Hematopoietic multipotent progenitor cell treated with erythropoietin and hydrocortisone succinate and interleukin-3 and kit ligand, for 8 days (in vitro differentiated cells): ENCODE results near the gene L3MBTL2.

Experiments used
- DNase-seq: peaks from one replicate; pipeline ENCODE4 v3.0.0-alpha.2; 2015

Gene L3MBTL2

DNA sequence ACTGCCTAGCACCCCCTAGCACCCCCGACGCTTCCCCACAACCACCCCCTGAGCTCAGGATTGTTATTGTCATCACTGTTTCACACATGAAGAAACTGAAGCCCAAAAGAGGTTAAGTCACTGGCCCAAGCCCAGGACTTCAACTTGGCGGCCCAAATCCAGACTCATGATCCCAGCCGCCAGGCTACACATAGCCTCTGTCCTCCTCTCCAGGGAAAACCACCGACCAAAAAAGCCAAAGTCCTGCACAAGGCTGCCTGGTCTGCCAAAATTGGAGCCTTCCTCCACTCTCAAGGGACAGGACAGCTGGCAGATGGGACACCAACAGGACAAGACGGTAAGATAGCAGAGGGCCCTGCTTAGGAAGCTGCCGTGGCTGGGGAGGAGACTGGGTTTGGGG lies 10.8 kb downstream of the L3MBTL2 start:
- no peak for DNase-seq

DNA sequence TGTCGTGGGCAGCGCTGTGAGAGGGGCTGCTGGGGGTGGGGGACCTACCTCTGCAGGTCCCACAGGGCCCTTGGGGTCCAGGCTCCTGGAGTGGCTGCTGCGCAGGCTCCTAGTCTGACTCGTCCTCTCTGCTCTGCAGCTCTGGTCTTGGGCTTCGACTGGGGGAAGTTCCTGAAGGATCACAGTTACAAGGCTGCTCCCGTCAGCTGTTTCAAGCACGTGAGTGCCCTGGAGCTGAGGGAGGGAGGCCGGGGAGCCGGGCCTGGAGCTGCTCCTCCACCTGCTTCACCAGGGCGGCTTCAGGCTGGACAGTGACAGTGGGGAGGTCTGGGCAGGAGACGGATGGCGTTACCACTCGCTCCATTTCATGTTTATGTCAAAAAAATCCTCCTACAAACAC lies 11.9 kb downstream of the L3MBTL2 start:
- no peak for DNase-seq

DNA sequence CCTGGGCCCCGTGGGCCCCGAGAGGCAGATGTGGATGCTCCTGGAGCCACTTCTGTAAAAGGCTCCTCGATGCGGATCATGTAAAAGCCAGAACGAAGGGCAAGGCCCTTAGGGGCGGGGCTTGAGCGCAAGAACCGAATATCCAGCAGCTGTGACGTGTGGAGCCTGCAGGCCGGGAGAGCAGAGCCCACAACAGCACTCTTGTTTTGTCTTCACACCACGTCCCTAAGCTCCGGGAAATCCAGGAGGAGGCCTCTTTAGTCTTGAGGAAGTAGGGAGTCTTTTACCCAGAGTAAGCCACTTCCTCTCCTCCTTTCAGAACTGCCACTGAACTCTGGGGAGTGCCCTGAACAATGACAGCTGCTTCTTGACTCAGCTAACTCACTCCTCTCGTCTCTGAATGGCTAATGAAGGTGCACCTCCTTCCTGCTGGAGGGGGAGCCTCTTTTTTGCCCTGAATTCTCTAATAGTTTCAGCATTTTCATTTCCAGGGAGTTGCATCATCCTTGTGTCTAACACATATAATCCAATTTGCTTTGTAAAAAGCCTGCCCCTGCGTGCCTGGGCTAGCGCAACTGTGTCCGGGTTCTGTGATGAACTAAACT lies 12.5 kb downstream of the L3MBTL2 start:
- DNase-seq = peak; percentile 41

DNA sequence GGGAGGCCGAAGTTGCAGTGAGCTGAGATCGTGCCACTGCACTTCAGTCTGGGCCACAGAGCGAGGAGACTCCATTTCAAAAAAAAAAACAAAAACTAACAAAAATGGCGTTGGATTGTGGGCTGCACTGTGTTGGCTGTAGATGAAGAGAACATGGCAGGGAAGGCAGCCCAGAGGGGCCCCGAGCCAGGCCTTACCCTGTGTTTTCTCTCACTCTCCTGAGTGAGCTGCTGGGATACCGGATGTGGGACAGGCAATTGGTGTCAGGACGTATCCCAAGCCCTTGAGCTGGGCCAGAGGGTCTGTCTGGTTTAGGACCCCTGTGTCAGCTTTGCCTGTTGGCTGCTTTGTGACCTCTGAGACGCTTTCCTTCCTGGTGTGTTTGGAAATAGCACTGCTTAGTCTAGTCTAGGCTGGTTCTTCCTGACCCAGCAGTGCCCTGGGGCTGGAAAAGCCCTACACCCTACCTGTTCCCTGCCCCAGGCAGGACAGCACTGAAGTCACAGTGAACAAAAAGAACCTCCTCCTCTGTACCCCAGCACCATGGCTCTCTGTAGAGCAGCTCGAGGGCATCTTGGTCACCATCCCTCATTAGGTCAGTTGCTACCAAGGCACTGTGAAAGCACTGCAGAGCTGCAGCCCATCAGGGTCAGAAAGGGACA lies 17.9 kb downstream of the L3MBTL2 start:
- DNase-seq = no peak

DNA sequence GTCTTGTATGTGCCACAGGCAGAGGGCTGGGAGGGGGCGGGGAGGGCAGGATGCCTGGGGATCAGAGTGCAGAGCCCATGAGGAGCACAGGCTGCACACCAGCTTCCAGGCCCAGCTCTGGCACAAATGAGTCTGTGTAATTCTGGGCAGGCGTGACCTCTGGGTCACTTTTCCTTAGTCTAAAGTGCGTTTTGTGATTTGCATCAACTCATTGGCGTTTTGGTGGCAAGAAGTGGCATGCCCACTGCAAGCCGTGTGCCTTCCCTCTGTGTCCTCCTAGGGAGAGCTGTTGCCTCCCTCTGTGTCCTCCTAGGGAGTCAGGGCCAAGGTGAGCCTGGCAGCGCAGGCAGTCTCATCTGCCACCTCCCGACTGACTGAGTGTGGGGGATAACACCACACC lies 18.4 kb downstream of the L3MBTL2 start:
- DNase-seq = no peak

DNA sequence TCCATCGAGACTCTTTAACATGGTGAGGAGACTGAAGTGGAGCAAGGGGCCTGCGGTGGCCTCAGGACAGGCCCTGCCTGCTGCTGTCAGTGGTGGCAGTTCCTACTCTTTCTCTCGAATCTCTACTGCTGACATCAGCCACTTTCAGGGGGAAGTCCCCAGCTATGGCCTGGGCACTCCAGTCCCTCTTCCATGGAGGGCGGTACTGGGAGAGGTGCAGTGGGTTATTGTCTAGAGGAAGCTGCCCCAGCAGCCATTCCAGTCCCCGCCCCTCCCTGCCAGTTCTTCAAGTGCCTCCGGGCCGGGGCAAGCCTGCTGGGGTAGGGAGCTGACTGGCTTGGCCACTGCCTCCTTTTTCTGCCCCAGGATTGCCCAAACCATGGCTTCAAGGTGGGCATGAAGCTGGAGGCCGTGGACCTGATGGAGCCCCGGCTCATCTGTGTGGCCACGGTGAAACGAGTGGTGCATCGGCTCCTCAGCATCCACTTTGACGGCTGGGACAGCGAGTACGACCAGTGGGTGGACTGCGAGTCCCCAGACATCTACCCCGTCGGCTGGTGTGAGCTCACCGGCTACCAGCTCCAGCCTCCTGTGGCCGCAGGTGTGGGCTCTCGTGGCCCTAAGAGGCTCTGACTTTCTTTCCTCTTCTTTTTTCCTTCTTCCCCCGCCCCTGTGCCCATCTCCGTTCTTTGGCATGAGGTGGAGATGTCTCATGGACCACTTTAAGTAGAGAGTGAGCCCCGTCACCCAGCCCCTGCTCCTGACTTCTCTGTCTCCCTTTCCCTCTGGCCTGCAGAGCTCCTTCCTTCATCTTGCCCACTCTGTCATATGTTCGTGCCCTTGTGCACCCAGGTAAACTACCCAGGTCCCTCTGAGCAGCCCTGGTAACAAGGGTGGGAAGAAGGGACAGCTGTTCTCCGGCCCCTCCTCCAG lies 21.9 kb downstream of the L3MBTL2 start:
- DNase-seq = no peak

DNA sequence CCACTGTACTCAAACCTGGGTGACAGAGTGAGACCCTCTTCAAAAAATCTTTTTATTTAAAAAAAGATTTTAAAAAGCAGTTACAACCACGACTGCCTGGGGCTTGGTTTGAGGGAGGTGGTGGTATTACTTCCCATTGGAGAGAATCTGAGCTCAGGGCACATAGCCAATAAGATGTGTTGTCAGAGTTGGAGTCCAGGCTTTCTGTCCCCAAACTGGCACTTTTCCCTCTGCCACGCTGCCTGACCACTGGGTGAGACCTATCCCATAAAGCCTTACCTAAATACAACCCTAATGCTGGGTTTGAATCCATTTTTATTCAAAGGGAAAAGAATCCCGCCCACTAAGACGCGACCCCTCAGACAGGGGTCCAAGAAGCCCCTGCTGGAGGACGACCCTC lies 24.1 kb downstream of the L3MBTL2 start:
- no peak for DNase-seq

DNA sequence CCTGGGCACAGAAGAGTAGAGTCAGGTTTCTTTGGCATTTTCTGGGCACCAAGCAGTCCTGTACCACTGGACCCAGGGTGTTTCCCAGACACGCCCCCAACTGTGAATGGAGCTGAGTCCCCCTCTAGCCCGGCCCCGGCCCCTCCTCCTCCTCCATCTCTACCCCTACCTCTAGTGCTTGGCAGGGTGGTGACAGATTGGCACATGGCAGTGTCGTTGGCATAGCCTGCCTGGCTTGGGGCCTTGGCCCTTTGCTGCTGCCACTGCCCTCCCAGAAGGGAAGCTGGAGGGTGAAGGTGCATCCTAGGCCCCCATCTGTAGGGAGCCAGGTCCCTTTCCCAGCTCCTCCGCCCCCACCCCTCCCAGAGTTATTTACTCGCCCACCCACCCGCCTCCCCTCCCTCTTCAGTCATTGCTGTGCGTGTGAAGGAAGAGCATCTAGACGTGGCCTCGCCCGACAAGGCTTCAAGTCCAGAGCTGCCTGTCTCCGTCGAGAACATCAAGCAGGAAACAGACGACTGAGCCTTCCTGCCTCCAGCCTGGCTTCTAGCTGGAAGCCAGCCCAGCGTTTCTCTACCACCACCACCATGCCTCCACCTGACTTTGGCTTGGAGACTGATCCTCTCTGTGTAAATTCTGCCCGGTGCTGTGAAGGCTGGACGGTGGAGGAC lies 24.8 kb downstream of the L3MBTL2 start:
- DNase-seq = no peak

DNA sequence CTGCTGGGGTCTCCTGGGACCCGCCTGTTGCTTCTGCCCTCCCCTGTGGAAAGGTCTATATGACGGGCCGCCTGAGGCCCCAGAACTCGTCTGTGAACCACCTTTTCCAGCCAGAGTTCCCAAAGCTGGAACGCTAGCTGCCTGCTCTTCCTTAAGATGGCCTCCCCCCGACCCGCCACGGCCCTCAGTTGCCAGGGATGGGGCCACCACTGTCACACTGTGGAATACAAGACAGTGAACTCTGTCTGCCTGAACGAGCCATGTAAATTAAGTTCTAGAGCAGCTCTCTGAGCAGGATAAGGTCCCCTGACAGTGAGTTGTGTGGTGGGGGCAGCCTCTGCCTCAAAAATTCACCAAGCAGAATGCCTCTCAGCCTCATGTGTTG lies 25.3 kb downstream of the L3MBTL2 start:
- no peak for DNase-seq

DNA sequence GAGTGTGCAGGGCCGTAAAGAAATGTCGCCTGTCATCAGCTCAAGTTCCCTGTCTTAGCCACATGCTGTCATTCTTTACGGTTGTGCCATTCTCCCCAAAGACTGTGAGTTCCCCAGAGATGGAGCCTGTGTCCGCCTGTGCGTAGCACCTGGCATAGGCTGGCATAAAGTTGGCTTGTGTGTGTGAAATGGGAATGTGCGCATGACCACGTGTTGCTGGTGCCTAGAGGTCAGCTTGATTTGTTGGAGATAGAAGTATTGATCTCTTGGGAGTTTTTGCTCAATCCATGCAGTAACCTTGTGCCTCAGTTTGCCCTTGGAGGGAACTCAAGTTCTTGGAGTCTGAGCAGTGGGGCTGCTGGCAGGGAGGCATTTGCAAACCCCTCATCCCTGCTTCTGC lies 26.3 kb downstream of the L3MBTL2 start:
- no peak for DNase-seq

DNA sequence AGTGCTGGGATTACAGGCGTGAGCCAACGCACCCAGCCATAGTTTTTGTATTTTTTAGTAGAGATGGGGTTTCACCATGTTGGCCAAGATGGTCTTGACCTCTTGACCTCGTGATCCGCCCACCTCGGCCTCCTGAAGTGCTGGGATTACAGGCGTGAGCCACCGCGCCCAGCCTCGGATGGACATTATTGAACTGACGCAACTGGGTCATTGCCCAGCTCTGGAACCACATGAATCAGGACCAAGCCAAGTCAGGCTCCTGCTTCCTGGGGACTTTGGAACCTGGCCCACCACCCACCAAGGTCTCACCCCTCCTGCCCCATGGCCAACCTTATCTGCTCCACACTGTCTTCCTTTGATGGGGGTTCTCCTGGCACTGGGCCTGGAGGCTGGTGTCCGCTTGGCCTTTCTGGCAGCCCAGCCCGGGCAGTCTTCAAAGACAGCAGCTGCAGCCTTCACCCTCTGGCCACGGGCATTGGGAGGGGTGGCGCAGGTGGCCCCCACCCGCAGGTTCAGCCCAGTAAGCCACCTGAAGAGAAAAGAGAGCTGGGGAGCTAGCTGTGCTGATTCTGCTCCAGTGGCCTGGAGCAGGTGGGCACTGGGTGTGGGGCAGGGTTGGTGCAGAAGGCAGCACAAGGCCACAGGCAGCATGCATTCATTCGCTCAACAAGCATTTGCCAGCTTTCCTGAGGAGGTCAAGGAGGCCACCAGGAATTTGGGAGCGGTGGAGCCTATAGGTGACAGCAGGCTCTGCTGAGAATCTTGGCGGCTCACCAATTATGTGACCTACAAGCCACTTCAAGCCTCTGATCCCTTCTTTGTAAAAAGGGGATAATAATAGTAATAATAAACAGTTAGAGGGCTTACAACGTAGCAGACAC lies 29.9 kb downstream of the L3MBTL2 start:
- no peak for DNase-seq

DNA sequence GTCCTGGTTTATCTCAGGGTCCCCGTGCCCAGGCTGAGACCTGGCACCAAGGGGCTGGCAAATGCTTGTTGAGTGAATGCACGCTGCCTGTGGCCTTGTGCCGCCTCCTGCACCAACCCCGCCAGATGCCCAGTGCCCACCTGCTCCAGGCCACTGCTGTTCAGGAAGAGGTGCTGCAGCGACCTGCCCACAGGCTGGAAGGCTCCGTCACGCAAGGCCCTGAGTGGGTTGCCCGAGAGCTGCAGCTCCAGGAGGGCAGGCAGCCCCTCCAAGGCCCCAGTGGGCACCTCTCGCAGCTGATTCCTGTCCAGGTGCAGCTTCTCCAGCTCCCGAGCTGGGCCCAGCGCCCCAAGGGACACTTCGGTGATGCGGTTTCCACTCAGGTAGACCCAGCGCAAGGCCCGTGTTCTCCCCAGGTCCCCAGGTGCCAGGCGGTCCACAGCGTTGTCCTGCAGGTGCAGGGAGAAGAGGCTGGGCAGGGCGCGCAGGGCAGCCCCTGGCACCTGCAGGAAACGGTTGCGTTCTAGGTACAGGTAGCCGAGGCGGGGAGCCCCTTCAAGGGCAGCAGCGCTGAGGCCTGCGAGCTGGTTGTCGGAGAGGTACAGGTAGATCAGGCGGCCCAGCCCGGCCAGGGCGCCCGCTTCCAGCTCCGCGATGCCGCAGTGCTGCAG lies 32.1 kb downstream of the L3MBTL2 start:
- DNase-seq = no peak

DNA sequence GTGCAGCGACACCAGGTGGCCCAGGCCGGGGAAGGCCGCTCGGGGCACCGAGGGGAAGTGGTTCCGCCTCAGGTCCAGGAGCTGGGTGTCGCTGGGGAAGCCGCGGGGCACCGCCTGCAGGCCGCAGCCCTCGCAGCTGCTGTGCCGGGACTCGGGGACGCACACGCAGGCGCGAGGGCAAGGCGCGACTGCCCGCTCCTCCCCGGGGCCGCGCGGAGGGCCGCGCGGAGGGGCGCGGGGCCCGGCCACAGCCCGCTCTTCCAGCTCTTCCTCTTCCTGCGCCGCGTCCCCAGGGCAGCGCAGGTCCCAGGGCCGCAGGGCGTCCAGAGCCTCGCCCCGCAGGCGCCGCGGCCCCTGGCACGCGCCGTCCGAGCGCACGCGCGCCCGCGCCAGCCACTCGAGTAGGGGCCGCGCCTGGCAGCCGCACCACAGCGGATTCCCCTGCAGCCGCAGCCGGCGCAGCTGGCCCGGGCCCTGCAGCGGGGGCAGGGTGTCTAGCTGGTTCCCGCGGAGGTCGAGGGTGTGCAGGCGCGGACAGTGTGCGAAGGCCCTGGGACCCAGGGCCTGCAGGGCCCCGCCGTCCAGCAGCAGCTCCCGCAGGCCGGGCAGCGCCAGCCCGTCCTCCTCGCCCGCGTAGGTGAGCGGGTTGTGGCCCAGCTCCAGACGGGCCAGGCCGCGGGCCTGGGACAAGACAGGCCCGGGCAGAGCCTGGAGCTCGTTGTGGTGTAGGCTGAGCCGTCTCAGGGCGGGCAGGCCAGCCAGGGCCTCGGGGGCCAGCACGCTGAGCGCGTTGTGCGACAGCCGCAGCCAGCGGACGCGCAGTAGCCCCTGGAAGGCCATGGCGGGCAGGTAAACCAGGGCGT lies 32.8 kb downstream of the L3MBTL2 start:
- peak; percentile 71 for DNase-seq

DNA sequence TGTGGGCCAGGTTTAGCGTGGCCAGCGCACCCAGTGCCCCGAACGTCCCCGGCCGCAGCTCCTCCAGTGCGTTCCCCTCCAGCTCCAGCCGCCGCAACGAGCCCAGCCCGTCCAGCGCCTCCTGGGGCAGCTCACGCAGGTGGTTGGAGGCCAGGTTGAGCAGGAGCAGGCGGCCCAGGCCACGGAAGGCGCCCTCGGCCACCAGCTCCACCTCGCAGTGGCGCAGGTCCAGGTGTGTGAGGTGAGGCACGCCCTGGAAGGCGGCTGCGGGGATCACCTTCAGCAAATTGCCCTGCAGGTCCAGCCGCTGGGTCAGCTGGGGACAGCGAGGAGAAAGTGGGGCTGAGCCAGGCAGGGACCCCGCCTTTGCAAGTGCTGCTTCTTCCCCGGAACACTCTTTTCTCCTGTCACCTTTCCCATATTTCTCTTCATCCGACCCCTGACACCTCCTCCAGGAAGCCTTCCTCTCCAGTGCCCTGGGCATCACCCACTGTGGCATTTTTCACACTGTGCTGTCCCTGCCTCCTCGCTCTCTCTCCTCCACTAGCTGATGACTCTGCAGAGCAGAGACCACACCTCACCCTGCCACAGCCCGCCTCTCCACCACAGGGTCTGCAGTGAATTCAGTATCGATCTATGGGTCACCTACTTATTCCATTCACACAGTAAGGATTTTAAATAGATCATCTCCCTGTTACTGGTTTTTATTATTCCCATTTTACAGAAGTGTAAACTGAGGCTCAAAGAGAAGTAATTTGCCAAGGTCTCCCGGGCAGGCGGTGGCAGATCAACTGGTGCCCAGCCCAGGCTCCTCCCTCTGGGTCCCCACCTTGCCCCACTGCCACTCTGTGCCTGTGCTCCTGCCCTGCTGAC lies 33.7 kb downstream of the L3MBTL2 start:
- no peak for DNase-seq

DNA sequence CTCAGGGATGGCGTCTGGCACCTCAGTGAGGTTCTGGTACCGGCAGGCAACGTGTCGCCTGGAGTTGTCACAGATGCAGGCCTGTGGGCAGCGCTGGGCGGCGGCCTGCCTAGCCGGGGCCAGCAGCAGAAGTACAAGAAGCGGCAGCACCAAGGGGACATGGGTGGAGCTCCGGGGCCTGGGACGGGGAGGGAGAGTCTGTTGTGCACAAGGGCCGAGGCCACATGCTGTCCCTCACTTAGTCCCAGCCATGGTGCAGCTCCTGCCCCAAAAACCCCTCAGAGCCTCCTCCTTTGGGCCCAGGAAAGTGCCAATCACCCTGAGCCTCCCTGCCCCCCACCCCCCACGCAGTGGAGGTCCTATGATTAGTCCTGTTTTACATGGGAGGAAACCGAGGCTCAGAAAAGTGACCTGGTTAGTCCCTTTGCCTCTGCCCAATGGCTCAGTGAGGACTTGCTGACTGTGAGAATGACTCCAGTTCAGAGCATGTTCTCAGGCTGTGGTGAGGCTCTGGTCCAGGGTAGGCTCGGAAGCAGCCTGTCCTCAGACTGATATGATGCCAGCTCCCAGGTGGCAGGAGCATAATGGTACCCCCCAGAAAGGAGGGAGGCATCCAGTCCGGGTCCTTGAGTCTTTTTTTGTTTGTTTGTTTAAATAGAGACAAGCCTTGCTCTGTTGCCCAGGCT lies 34.5 kb downstream of the L3MBTL2 start:
- DNase-seq = no peak

DNA sequence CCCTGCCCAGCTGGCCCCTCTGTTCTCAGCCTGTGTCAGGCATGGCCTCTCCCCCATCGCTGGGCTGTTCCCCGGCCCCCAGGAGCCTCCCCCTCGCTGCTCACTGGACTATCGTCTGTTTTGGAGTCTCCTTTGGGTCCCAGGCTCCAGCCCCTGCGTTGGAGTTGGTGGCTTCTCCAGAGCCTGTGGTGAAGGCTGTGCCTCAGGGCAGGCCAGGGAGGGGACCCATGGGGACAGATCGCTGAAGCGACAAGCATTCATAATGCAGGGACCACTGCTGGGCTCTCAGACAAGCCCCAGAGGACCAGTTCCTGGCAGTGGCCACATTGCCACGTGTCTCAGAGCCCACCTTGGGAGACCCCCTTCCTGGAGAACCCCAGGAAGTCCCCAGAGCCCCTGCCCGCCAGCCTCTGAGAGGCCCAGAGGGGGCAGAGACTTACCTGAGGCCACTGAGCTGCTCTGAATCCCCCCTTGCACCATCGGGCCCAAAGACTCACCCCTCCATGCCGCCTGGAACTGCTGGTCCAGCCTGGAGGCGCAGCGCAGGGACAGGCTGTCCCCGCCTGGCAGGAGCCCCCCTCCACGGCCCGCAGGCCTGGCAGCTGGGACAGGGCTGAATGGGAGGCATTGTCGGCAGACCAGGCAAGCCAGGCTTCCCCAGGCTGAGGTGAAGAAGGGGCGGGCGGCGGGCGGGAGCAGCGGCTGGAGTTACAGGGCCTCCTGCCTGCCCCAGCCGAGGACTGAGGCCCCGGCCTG lies 35.4 kb downstream of the L3MBTL2 start, which contains the start of gene CHADL:
Gene CHADL, minus strand, starts transcription at position 555 of the 756 bp plus-strand sequence. Its CDS starts 50 bp downstream, at position 505.
- DNase-seq = no peak

DNA sequence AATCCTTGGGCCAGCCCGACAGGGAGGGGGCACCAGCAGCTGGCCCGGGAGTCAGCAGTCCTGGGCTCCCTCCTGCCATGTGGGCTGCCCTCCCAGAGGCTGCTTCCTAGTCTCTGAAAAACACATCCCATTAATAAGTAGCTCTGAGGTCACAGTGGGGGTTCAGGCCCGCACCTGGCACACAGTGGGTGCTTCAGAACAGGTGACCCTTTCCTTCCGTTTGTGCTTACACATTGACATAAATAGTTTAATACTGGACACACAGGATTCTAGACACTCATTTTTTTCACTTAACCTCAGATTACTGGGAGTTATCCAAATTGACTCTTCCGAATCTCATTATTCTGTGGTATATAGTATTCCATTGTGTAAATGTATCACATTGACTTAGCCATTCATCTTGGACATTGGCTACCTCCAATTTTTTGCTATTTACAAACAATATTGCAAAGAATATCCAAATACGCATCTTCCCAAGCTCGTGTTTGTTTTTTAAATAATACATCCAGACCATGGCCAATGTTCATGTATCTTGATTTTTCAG lies 36.1 kb downstream of the L3MBTL2 start:
- no peak for DNase-seq
